ENCODE results near the gene CXXC5.
"Not testable (repeated sequence)": the region's sequence is repeated elsewhere in the genome, so short reads cannot be mapped to it uniquely, and the experiment has no call there.

CXXC5 gene

GRCh38 chr5:139718403-139718802 is 70.3 kb downstream of the CXXC5 start:
- not testable (repeated sequence) for DNase-seq

GRCh38 chr5:139719970-139720369 is 71.8 kb downstream of the CXXC5 start:
- DNase-seq = not testable (repeated sequence)

DNA sequence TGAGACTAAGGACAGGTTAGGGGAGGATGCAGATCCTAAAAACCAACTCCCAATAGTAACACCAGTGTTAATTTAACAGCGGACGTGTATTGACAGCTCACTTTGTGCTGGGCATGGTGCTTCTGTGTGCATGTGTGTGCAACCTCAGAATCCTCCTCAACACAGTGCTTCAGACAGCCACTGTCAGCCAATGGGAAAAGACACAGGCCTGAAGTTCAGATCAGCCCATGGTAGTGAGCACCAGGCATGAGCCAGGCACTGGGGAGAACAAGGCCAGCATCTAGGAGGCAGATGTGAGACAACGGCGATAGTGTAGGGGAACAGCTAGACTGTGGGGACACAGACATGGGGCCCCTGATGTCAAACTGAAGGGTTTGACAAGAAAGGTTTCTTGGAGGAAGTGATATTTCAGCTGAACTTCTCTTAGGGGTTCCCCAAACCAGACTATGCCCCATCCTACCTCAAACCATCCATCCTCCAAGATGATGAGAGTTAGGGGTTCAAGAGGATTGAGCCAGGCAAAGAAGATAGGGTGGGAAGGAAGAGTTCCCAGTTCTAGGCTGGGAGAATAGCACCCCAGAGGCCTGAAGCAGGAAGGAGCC is 75.9 kb downstream of the CXXC5 start:
- no peak for DNase-seq

GRCh38 chr5:139725073-139725830 is 77.1 kb downstream of the CXXC5 start:
- no peak for DNase-seq

GRCh38 chr5:139726248-139726647 is 78.1 kb downstream of the CXXC5 start:
- DNase-seq = no peak

- DNase-seq = not testable (repeated sequence)
These were observed 79.5 kb downstream of the CXXC5 start for GRCh38 chr5:139727615-139728014.

- no peak for DNase-seq
These were observed 83.1 kb downstream of the CXXC5 start for GRCh38 chr5:139731281-139731680.

DNA sequence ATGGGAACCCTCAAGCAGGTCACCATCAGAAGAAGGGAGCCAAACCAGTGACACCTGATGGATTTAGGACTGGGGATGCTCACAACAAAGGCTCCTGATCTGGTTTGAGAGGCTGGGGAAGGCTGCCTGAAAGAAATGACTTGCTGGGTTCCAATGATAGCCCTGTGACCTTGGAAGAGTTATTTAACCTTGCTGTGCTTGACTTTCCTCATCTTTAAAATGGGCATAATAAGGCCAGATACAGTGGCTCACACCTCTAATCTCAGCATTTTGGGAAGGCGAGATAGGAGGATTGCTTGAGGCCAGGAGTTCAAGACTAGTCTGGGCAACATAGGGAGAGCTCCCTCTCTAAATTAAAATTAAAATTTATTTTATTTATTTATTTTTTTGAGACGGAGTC is 83.9 kb downstream of the CXXC5 start:
- DNase-seq = no peak

GRCh38 chr5:139733010-139733688 is 85.0 kb downstream of the CXXC5 start:
- no peak for DNase-seq
